Measurements from ENCODE around the gene TASP1. TPM values are rescaled to one million over a fixed set of nuclear protein-coding genes. Genes with fewer than 3 reads are reported as not detected.

Gene TASP1
- total and polyA plus RNA-seq, 2 donors (not counting 3 experiments of a cell fraction or from before 2014, with no cell fraction given): 3.5 to 8.9 TPM

DNA sequence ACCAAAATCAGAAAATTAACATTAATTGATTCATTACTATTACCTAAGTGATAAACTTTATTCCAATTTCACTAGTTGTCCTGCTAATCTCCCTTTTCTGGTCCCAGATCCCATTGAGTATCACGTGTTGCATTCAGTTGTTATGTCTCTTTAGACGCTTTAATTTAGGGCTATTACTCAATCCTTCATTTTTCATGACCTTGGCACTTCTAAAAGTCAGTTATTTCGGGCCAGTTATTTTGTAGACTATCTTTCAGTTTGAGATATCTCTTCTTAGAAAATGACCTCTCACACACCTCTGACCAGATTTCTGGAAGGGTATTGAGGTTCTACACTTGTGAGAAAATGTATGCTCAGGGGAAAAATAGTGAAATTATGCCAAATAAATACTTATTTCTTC lies 34.0 kb upstream of the TASP1 start:
- H3K4me2 ChIP-seq (ENCODE audit: insufficient read depth, low read length): no peak overlapping the region
- no TSS peak for BruUV-seq (replicated peaks)
- CTCF ChIA-PET: no interaction called here

More for the DNA sequence above, 34.0 kb upstream of the TASP1 start:
- Histone ChIP-seq H3K4me1 (ENCODE audit: control insufficient read depth, extremely low read depth, insufficient read depth, low read length) (no peaks in the 10 kb centered on the region), H3K27me3 (ENCODE audit: control insufficient read depth in 2 of 2, insufficient read depth in 2 of 2, low read length in 2 of 2) (peaks cover 2 to 4% of the 10 kb centered on the region in 2 experiments), H3K9me3 (replicated peaks; ENCODE audit: control insufficient read depth, insufficient read depth, low read length) (no peaks in the 10 kb centered on the region), H3K79me2 (ENCODE audit: control insufficient read depth, insufficient read depth, low read length) (no peaks in the 10 kb centered on the region), H3K27ac (ENCODE audit: insufficient read depth, low read depth, low read length) (no peak overlapping the region), H3K9me1 (replicated peaks; ENCODE audit: control insufficient read depth, extremely low read depth, insufficient read depth, low read length) (no peaks in the 10 kb centered on the region), H3K36me3 (ENCODE audit: control insufficient read depth in 2 of 2, extremely low read depth in 1 of 2, insufficient read depth in 2 of 2, low read length in 2 of 2) (no peaks in the 10 kb centered on the region), H3K9ac (replicated peaks; ENCODE audit: extremely low read depth, insufficient read depth, low read length) (no peak overlapping the region), H4K20me1 (replicated peaks; ENCODE audit: control insufficient read depth, extremely low read depth, insufficient read depth, low read length) (no peaks in the 10 kb centered on the region), H2AFZ (ENCODE audit: low read depth, low read length) (no peak overlapping the region), H3K4me3 (replicated peaks in 1 of 3; ENCODE audit: insufficient read depth in 1 of 3, low read depth in 1 of 3, low read length in 3 of 3) (no peak overlapping the region)
- DNase-seq (ENCODE audit: low read depth, low spot score) (no peak), FAIRE-seq (no peak)
- TF ChIP-seq EZH2 (IDR thresholded peaks at IDR 0.05; ENCODE audit: borderline replicate concordance, low read depth, low read length, severe bottlenecking): no peak
- TF ChIP-seq POLR2AphosphoS5 (IDR thresholded peaks at IDR 0.05; ENCODE audit: insufficient read depth, low read depth, low read length): no peak
- no peak for TF ChIP-seq POLR2A (IDR thresholded peaks at IDR 0.05; ENCODE audit: low read depth, low read length)
- TF ChIP-seq MYC (IDR thresholded peaks at IDR 0.05; ENCODE audit: low read depth, low read length): no peak
- no peak for TF ChIP-seq FOS (IDR thresholded peaks at IDR 0.05; ENCODE audit: borderline replicate concordance, insufficient read depth, low read length)
- TF ChIP-seq, protein P1, sequence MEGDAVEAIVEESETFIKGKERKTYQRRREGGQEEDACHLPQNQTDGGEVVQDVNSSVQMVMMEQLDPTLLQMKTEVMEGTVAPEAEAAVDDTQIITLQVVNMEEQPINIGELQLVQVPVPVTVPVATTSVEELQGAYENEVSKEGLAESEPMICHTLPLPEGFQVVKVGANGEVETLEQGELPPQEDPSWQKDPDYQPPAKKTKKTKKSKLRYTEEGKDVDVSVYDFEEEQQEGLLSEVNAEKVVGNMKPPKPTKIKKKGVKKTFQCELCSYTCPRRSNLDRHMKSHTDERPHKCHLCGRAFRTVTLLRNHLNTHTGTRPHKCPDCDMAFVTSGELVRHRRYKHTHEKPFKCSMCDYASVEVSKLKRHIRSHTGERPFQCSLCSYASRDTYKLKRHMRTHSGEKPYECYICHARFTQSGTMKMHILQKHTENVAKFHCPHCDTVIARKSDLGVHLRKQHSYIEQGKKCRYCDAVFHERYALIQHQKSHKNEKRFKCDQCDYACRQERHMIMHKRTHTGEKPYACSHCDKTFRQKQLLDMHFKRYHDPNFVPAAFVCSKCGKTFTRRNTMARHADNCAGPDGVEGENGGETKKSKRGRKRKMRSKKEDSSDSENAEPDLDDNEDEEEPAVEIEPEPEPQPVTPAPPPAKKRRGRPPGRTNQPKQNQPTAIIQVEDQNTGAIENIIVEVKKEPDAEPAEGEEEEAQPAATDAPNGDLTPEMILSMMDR (IDR thresholded peaks at IDR 0.05; ENCODE audit: extremely low read depth in 1 of 2, insufficient read depth in 1 of 2, low read depth in 1 of 2, low read length in 2 of 2): no peak
- TF ChIP-seq, protein P2, sequence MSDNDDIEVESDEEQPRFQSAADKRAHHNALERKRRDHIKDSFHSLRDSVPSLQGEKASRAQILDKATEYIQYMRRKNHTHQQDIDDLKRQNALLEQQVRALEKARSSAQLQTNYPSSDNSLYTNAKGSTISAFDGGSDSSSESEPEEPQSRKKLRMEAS (IDR thresholded peaks at IDR 0.05; ENCODE audit: insufficient read depth, insufficient read length): no peak
- dilution Hi-C loops (cut with MboI; ENCODE audit: extremely low pct_ligation_motif_present, low sequenced_read_pairs): no loop called here
- intact Hi-C loops (cut with micrococcal nuclease): no loop called here
- POLR2A ChIA-PET: no interaction called here

Measured in endothelial cell of umbilical vein (primary cell).